Type B pancreatic cell (in vitro differentiated cells): ENCODE results near the gene CCDC68. TPM values are rescaled to one million over a fixed set of nuclear protein-coding genes. Genes with fewer than 3 reads are reported as not detected.

Source experiments
- DNase-seq: peaks from one replicate; pipeline ENCODE4 v3.0.0; 2021; ENCODE audit warnings: mixed read lengths; ENCODE audit not compliant: unreplicated experiment; ENCODE audit errors: extremely low spot score
- H3K27ac Mint-ChIP-seq: 2 replicates; pipeline ENCODE4 v1.8.0; 2021; ENCODE audit warnings: mild to moderate bottlenecking, mixed read lengths
- H3K27me3 Mint-ChIP-seq: 2 replicates; pipeline ENCODE4 v1.8.0; 2021; ENCODE audit warnings: mixed read lengths
- H3K36me3 Mint-ChIP-seq: 2 replicates; pipeline ENCODE4 v1.8.0; 2021; ENCODE audit warnings: mixed read lengths
- H3K4me1 Mint-ChIP-seq: one replicate; pipeline ENCODE4 v1.8.0; 2021; ENCODE audit warnings: mixed read lengths; ENCODE audit not compliant: unreplicated experiment
- H3K4me3 Mint-ChIP-seq: 2 replicates; pipeline ENCODE4 v1.8.0; 2021; ENCODE audit warnings: mild to moderate bottlenecking, mixed read lengths
- H3K9me3 Mint-ChIP-seq: 2 replicates; pipeline ENCODE4 v1.8.0; 2021; ENCODE audit warnings: mixed read lengths
- CTCF ChIP-seq: fragments of 200-600 bp; sonication (generic); conservative IDR thresholded peaks from 2 replicates; pipeline ENCODE4 v1.5.0; 2021; ENCODE audit warnings: antibody characterized with exemption, mild to moderate bottlenecking
- long read RNA-seq: library from polyadenylated mRNA; unstranded; transcript quantifications from one replicate; pipeline ENCODE4 v2.0.0, GENCODE V29; 2020
- total RNA-seq: library from RNA; stranded (reverse); gene quantifications from 2 replicates; pipeline ENCODE4 v1.2.1, GENCODE V29; 2021; ENCODE audit warnings: low replicate concordance

CCDC68 gene
- 2.5 TPM in 1 of 2 replicates, not detected in the other for total RNA-seq
- long read RNA-seq, partial matches to known transcripts: 2 of 4 reads
- long read RNA-seq, other reads (novel, unspliced or antisense): 2 of 4 reads

- no peak for TF ChIP-seq CTCF
- peaks cover 4% of the 10 kb centered on the region for H3K27me3 Mint-ChIP-seq
- H3K36me3 Mint-ChIP-seq: no peaks in the 10 kb centered on the region
Observed at GRCh38 chr18:54958704-54959625, at the start of gene CCDC68. TSS of gene CCDC68 (minus strand) at chr18:54959461. CDS start at chr18:54942791, 16,670 bp downstream.

GRCh38 chr18:55007602-55008001, 48.3 kb upstream of the CCDC68 start:
- TF ChIP-seq CTCF: no peak
- H3K4me1 Mint-ChIP-seq: no peaks in the 10 kb centered on the region
- DNase-seq: no peak
- H3K27ac Mint-ChIP-seq: no peak overlapping the region
- H3K36me3 Mint-ChIP-seq: no peaks in the 10 kb centered on the region
- no peak overlapping the region for H3K4me3 Mint-ChIP-seq
- no peaks in the 10 kb centered on the region for H3K27me3 Mint-ChIP-seq
- H3K9me3 Mint-ChIP-seq: no peaks in the 10 kb centered on the region

More at GRCh38 chr18:54958704-54959625, at the start of gene CCDC68:
- no peaks in the 10 kb centered on the region for H3K4me1 Mint-ChIP-seq
- H3K9me3 Mint-ChIP-seq: peaks cover 3% of the 10 kb centered on the region
- DNase-seq: no peak
- H3K4me3 Mint-ChIP-seq: peak within 1 kb of the TSS; percentile 21
- peak within 1 kb of the TSS; percentile 64 for H3K27ac Mint-ChIP-seq

GRCh38 chr18:55003695-55004094, 44.4 kb upstream of the CCDC68 start:
- H3K27ac Mint-ChIP-seq: no peak overlapping the region
- no peaks in the 10 kb centered on the region for H3K27me3 Mint-ChIP-seq

GRCh38 chr18:55002261-55002660, 43.0 kb upstream of the CCDC68 start:
- H3K4me3 Mint-ChIP-seq: no peak overlapping the region
- no peaks in the 10 kb centered on the region for H3K27me3 Mint-ChIP-seq
- no peak for TF ChIP-seq CTCF
- peaks cover 7% of the 10 kb centered on the region for H3K4me1 Mint-ChIP-seq
- no peaks in the 10 kb centered on the region for H3K36me3 Mint-ChIP-seq
- no peaks in the 10 kb centered on the region for H3K9me3 Mint-ChIP-seq
- DNase-seq: no peak
- H3K27ac Mint-ChIP-seq: no peak overlapping the region

More at GRCh38 chr18:55003695-55004094, 44.4 kb upstream of the CCDC68 start:
- peaks cover 7% of the 10 kb centered on the region for H3K4me1 Mint-ChIP-seq
- H3K9me3 Mint-ChIP-seq: no peaks in the 10 kb centered on the region
- no peak for TF ChIP-seq CTCF
- H3K4me3 Mint-ChIP-seq: no peak overlapping the region
- no peak for DNase-seq
- H3K36me3 Mint-ChIP-seq: no peaks in the 10 kb centered on the region

GRCh38 chr18:55001394-55002024, 42.2 kb upstream of the CCDC68 start:
- DNase-seq: no peak
- Mint-ChIP-seq H3K27ac (peak overlapping the region; percentile 41), H3K4me1 (peaks cover 7% of the 10 kb centered on the region), H3K27me3 (no peaks in the 10 kb centered on the region), H3K36me3 (no peaks in the 10 kb centered on the region), H3K4me3 (no peak overlapping the region), H3K9me3 (no peaks in the 10 kb centered on the region)
- no peak for TF ChIP-seq CTCF
